ENCODE data around the gene SLC9A6.
"Not testable (repeated sequence)": the region's sequence is repeated elsewhere in the genome, so short reads cannot be mapped to it uniquely, and the experiment has no call there.

SLC9A6 gene

DNA sequence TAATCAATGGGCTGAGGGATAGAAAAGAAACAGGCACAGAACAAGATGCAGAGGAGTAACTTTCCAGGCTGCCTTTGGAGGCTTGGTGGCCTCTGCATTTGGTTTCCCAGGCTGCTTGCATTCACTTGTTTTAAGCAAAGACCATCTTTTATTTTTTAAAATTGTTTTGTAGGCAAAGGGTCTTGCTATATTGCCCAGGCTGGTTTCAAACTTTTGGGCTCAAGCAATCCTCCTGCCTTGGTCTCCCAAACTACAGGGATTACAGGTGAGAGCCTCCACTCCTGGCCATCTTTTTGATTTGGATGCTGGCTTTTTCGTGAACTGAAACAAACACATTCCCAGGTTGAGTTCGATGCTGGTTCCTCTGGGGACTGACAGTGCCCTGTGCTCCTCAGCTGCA is 74.1 kb downstream of the SLC9A6 start:
- no peaks in the 10 kb centered on the region for H3K36me3 ChIP-seq (replicated peaks)
- no peak for DNase-seq (ENCODE audit: low spot score in 2 of 2)
- no peaks in the 10 kb centered on the region for H3K9me3 ChIP-seq
- no peaks in the 10 kb centered on the region for H3K4me1 ChIP-seq
- H3K27me3 ChIP-seq (ENCODE audit: low read depth), result no peaks in the 10 kb centered on the region
- H3K4me3 ChIP-seq, result no peak overlapping the region
- in situ Hi-C loops (cut with MboI; ENCODE audit: low sequenced_read_pairs), result no loop called here

DNA sequence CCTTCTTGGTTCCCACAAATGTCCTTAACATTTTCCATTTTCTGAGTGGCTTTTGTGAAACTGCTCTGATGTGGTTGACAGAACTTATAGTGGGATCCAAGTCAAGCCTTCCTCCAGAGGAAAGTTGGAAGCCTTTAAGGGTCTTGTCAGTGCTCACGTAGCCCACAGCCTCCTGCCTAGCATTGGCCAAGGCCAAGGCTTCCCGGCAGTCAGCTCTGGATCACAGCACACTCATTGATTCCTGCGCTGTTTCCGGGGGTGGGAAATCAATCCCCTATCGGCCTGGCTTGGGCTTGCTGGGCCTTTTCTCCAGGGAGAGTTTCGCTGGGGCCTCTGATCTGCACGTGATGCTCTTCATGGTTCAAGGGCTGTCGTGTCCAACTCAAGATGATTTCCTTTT is 76.1 kb downstream of the SLC9A6 start:
- H3K36me3 ChIP-seq (replicated peaks), result no peaks in the 10 kb centered on the region
- in situ Hi-C loops (cut with MboI; ENCODE audit: low sequenced_read_pairs), result no loop called here
- H3K9me3 ChIP-seq, result no peaks in the 10 kb centered on the region
- H3K4me3 ChIP-seq, result no peak overlapping the region
- no peak for DNase-seq (ENCODE audit: low spot score in 2 of 2)
- H3K27me3 ChIP-seq (ENCODE audit: low read depth), result peaks cover 2% of the 10 kb centered on the region; the same call in 1 of the 2 replicates
- no peaks in the 10 kb centered on the region for H3K4me1 ChIP-seq

DNA sequence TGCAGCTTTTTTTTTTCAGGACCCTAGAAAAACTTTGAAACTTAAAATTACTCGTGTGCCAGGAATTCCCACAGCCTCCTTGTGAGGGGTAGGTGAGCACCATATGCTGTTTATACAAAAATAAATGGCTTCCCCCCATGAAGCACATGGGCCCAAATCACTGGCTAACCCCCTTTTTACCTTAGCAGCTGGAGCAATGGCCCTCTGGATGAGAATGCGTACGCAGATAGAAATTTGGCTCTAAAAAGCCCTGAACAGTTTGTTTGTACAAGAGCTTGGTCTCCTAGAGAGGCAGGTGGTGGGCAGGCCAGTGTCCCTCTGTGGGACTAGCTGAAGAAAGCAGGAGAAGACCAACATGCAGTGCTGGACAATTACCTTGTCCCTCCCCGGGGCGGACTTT is 76.5 kb downstream of the SLC9A6 start:
- Histone ChIP-seq H3K36me3 (replicated peaks) (no peaks in the 10 kb centered on the region), H3K9me3 (no peaks in the 10 kb centered on the region), H3K27me3 (ENCODE audit: low read depth) (peaks cover 4% of the 10 kb centered on the region; the same call in 1 of the 2 replicates), H3K4me3 (no peak overlapping the region), H3K4me1 (no peaks in the 10 kb centered on the region)
- in situ Hi-C loops (cut with MboI; ENCODE audit: low sequenced_read_pairs), result no loop called here
- no peak for DNase-seq (ENCODE audit: low spot score in 2 of 2)

GRCh38 chrX:136063340-136064079 is 78.3 kb downstream of the SLC9A6 start:
- Histone ChIP-seq H3K27me3 (ENCODE audit: low read depth) (peaks cover 4% of the 10 kb centered on the region; the same call in 1 of the 2 replicates), H3K4me1 (no peaks in the 10 kb centered on the region), H3K4me3 (no peak overlapping the region), H3K36me3 (replicated peaks) (no peaks in the 10 kb centered on the region), H3K9me3 (no peaks in the 10 kb centered on the region)
- in situ Hi-C loops (cut with MboI; ENCODE audit: low sequenced_read_pairs), result no loop called here
- DNase-seq (ENCODE audit: low spot score in 2 of 2), result no peak

GRCh38 chrX:136064661-136065043 is 79.4 kb downstream of the SLC9A6 start:
- in situ Hi-C loops (cut with MboI; ENCODE audit: low sequenced_read_pairs), result no loop called here
- Histone ChIP-seq H3K4me1 (no peaks in the 10 kb centered on the region), H3K9me3 (no peaks in the 10 kb centered on the region), H3K36me3 (replicated peaks) (no peaks in the 10 kb centered on the region), H3K4me3 (no peak overlapping the region), H3K27me3 (ENCODE audit: low read depth) (peaks cover 4% of the 10 kb centered on the region; the same call in 1 of the 2 replicates)
- no peak for DNase-seq (ENCODE audit: low spot score in 2 of 2)

GRCh38 chrX:136065044-136065671 is 79.9 kb downstream of the SLC9A6 start:
- Histone ChIP-seq H3K9me3 (no peaks in the 10 kb centered on the region), H3K27me3 (ENCODE audit: low read depth) (peaks cover 4% of the 10 kb centered on the region; the same call in 1 of the 2 replicates), H3K4me3 (no peak overlapping the region), H3K36me3 (replicated peaks) (no peaks in the 10 kb centered on the region), H3K4me1 (no peaks in the 10 kb centered on the region)
- in situ Hi-C loops (cut with MboI; ENCODE audit: low sequenced_read_pairs), result no loop called here
- DNase-seq (ENCODE audit: low spot score in 2 of 2), result peak in 1 of 2 experiments; percentile 14

GRCh38 chrX:136067097-136067496 is 81.9 kb downstream of the SLC9A6 start:
- Histone ChIP-seq H3K4me3 (no peak overlapping the region), H3K27me3 (ENCODE audit: low read depth) (peaks cover 4% of the 10 kb centered on the region; the same call in 1 of the 2 replicates), H3K36me3 (replicated peaks) (no peaks in the 10 kb centered on the region), H3K9me3 (no peaks in the 10 kb centered on the region), H3K4me1 (no peaks in the 10 kb centered on the region)
- no peak for DNase-seq (ENCODE audit: low spot score in 2 of 2)
- in situ Hi-C loops (cut with MboI; ENCODE audit: low sequenced_read_pairs), result no loop called here

DNA sequence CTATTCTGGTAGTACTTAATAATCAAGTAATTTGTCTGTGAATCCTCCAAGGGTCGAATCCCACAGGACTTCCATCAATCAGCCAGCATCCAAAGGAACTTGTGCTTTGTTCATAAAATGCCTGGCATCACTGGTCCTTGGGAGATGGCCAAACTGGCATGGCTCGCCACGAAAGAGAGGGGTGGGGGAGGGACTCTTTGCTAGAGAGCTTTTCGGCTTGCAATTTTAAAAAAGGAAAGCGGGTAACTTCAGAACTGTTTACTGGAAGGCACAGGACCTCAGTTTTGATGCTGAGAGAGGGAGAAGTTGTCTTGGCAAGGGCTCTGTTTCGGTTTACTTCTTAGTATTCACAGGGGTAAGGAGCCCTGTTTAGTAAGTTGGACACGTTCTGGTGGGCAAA is 82.7 kb downstream of the SLC9A6 start:
- no peak for DNase-seq (ENCODE audit: low spot score in 2 of 2)
- in situ Hi-C loops (cut with MboI; ENCODE audit: low sequenced_read_pairs), result no loop called here
- Histone ChIP-seq H3K9me3 (no peaks in the 10 kb centered on the region), H3K27me3 (ENCODE audit: low read depth) (peaks cover 4% of the 10 kb centered on the region; the same call in 1 of the 2 replicates), H3K4me3 (no peak overlapping the region), H3K4me1 (no peaks in the 10 kb centered on the region), H3K36me3 (replicated peaks) (no peaks in the 10 kb centered on the region)

DNA sequence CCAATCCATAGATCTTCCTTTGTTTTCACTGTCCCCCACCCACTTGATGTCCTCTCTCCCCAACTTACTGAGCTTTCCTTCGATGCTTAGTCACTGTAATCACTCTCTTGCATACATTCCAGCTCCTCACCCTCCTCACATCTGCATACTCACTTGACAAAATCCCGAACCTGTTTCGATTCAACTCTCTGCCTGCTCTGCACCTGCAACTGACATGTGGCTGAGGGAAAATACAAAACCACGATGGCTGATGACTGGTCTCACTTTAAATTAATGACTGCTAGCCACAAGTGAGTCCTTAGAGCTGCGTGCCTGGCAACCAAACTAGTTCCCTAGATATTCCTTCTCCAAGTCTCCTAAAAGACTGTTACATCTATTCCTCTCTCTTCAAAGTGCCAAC is 91.7 kb downstream of the SLC9A6 start:
- in situ Hi-C loops (cut with MboI; ENCODE audit: low sequenced_read_pairs), result no loop called here
- H3K27me3 ChIP-seq (ENCODE audit: low read depth), result peaks cover 10% of the 10 kb centered on the region
- 0 out of 2 replicates have a peak, but pooled peaks cover 2% of the 10 kb centered on the region for H3K4me1 ChIP-seq
- no peak overlapping the region for H3K4me3 ChIP-seq
- no peaks in the 10 kb centered on the region for H3K9me3 ChIP-seq
- no peak for DNase-seq (ENCODE audit: low spot score in 2 of 2)
- no peaks in the 10 kb centered on the region for H3K36me3 ChIP-seq (replicated peaks)

DNA sequence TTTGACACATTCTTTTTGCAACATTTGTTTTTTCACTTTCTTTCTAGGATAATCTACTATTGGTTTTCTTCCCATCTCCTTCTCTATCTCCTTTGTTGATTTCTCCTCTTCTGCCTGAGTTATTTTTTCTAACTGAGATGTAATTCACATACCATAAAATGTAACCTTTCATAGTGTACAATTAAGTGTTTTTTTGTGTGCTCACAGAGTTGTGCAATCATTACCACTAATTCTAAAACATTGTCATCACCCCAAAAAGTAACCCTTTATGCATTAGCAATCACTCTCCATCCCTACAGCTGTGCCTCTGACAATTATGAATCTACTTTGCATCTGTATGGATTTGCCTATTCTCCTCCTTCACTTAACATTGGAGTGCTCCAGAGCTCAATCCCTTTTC is 95.5 kb downstream of the SLC9A6 start:
- H3K4me3 ChIP-seq, result no peak overlapping the region
- no peak for DNase-seq (ENCODE audit: low spot score in 2 of 2)
- in situ Hi-C loops (cut with MboI; ENCODE audit: low sequenced_read_pairs), result no loop called here
- peaks cover 10% of the 10 kb centered on the region for H3K27me3 ChIP-seq (ENCODE audit: low read depth)
- no peaks in the 10 kb centered on the region for H3K36me3 ChIP-seq (replicated peaks)
- H3K4me1 ChIP-seq, result 0 out of 2 replicates have a peak, but pooled peaks cover 2% of the 10 kb centered on the region
- H3K9me3 ChIP-seq, result no peaks in the 10 kb centered on the region

DNA sequence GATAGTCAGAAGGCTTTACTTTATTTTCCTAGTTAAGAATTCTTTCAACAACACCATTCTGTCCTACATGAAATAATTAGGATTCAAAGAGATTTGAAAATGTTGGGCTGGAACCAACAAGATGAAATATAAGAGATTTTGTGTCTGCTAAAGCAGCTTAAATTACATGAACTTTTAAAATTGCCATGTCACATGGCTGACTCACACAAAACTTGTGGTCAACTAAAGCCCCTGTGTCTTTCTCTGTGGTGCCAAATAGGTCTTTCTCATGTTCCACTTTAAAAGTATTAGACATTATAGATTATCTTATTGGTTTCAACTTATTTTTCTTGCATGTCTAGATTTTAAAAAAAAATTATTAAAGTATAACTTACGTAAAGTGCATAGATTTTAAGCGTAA is 101.3 kb downstream of the SLC9A6 start:
- no peak for DNase-seq (ENCODE audit: low spot score in 2 of 2)
- Histone ChIP-seq H3K9me3 (no peaks in the 10 kb centered on the region), H3K36me3 (replicated peaks) (no peaks in the 10 kb centered on the region), H3K4me3 (no peak overlapping the region), H3K27me3 (ENCODE audit: low read depth) (no peaks in the 10 kb centered on the region), H3K4me1 (no peaks in the 10 kb centered on the region)
- in situ Hi-C loops (cut with MboI; ENCODE audit: low sequenced_read_pairs), result no loop called here

- H3K4me1 ChIP-seq; DNase-seq (ENCODE audit: low spot score in 2 of 2); H3K27me3 ChIP-seq (ENCODE audit: low read depth); H3K9me3 ChIP-seq; in situ Hi-C loops (cut with MboI; ENCODE audit: low sequenced_read_pairs); H3K4me3 ChIP-seq; H3K36me3 ChIP-seq (replicated peaks): not testable (repeated sequence)
Observed at GRCh38 chrX:136091898-136092297, 106.7 kb downstream of the SLC9A6 start.

DNA sequence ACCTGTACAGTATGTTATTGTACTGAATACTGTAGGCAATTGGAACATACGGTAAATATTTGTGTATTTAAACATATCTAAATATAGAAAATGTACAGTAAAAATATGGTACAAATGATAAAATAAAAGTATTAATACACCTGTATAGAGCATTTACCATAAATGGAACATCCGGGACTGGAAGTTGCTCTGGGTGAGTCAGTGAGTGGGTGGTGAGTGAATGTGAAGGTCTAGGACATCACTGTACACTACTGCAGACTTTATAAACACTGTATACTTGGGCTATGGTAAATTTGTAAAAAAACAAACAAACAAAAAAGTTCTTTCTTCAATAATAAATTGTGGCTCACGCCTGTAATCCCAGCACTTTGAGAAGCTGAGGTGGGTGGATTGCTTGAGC is 109.7 kb downstream of the SLC9A6 start:
- Histone ChIP-seq H3K4me1 (no peaks in the 10 kb centered on the region), H3K4me3 (no peak overlapping the region), H3K9me3 (no peaks in the 10 kb centered on the region), H3K27me3 (ENCODE audit: low read depth) (no peaks in the 10 kb centered on the region), H3K36me3 (replicated peaks) (no peaks in the 10 kb centered on the region)
- DNase-seq (ENCODE audit: low spot score in 2 of 2), result no peak
- in situ Hi-C loops (cut with MboI; ENCODE audit: low sequenced_read_pairs), result no loop called here
